ENCODE results near the gene ZMAT1.

GRCh38 chrX:101932249-101932570, 383 bp upstream of the ZMAT1 start:
- TF ChIP-seq CTCF (IDR thresholded peaks at IDR 0.05): no peak
- no peak for TF ChIP-seq EZH2 (IDR thresholded peaks at IDR 0.05; ENCODE audit: borderline replicate concordance, insufficient read depth, low read depth, low read length, poor library complexity, severe bottlenecking)
